C4-2B (cell line): ENCODE data around the gene ZBTB49.

Experiments used
- ZFX ChIP-seq: fragments of 450-650 bp; IDR thresholded peaks from 2 replicates; pipeline ENCODE4 v1.6.1; 2017
- TF ChIP-seq, protein P1 (sequence below): fragments of 450-650 bp; conservative IDR thresholded peaks from 2 replicates; pipeline ENCODE4 v1.5.1; 2017; ENCODE audit warnings: mild to moderate bottlenecking

DNA sequence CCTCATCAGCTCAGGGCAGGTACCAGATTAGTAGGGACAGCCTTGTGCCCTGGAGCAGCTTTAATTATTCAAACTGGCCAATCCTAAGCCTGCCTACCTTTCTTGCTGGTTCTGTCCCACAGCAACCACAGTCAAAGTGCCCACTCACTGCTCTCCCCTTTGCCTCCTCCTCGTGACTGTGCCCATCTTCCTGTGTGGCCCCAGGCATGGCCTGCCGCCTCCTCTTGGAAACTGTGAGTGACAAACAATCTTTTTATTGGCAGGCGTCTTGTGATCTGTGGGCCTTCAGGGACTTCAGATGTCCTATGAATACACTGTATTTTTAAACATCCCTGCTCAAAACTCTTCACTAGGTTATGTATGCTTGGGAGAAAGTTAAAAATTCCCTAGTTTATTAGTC, 74.0 kb downstream of the ZBTB49 start:
- TF ChIP-seq, protein P1, sequence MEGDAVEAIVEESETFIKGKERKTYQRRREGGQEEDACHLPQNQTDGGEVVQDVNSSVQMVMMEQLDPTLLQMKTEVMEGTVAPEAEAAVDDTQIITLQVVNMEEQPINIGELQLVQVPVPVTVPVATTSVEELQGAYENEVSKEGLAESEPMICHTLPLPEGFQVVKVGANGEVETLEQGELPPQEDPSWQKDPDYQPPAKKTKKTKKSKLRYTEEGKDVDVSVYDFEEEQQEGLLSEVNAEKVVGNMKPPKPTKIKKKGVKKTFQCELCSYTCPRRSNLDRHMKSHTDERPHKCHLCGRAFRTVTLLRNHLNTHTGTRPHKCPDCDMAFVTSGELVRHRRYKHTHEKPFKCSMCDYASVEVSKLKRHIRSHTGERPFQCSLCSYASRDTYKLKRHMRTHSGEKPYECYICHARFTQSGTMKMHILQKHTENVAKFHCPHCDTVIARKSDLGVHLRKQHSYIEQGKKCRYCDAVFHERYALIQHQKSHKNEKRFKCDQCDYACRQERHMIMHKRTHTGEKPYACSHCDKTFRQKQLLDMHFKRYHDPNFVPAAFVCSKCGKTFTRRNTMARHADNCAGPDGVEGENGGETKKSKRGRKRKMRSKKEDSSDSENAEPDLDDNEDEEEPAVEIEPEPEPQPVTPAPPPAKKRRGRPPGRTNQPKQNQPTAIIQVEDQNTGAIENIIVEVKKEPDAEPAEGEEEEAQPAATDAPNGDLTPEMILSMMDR: no peak
- no peak for TF ChIP-seq ZFX
